Measurements from ENCODE around the gene CRYGN.
A peak's percentile ranks its signal among the peaks of the same experiment; 100 is the strongest.

CRYGN gene

DNA sequence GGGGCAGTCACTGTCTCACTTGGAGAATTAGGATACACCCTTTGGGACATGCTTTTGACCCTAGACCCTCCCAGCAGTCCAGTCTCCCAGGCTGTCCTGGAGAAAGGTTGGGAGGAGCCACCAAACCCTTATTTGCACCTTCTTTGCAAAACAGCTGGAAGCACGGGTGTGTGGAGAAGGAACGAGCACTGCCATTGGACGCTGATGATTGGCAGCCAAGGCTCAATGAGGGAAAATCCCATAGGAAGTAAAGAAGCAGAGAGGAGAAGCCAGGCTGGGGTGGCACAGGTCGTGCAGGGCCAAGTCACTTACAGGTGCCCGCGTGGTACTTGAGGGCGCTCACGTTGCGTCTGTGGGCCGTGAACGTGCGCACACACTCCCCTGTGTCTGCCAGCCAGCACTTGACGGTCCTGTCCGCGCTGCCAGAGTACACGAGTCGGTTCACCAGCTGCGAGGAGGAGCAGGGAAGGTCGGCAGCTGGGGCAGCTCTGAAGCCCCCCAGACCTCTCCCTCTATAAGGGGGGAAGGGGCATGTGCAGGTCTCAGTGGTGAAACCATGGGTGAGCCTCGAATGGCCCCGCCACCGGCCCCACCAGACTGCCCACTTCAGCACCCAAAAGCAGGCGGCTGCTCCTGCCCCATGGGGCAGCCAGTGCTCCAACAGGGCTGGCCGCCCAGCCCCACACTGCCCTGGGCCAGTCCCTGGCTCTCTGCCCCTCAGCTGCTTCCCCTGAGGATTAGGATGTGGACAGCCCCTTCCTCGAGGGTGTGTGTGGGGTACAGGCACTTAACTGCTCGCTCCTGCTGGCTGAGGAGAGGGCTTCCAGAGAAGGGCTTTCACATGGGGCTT lies 54.9 kb downstream of the CRYGN start:
- TF ChIP-seq PAX5 (IDR thresholded peaks at IDR 0.05; ENCODE audit: insufficient read depth, low read length, severe bottlenecking) (no peak), POU2F2 (IDR thresholded peaks at IDR 0.05; ENCODE audit: low read depth, low read length) (no peak), POLR2A (IDR thresholded peaks at IDR 0.05; ENCODE audit: low read depth, low read length) (no peak), SPI1 (IDR thresholded peaks at IDR 0.05; ENCODE audit: low read depth, low read length) (no peak)
- no peak for FAIRE-seq
- DNase-seq (ENCODE audit: insufficient read length, low spot score) = no peak

GRCh38 chr7:151384352-151384697 lies 55.6 kb downstream of the CRYGN start:
- TF ChIP-seq POU2F2 (IDR thresholded peaks at IDR 0.05; ENCODE audit: low read depth, low read length) (no peak), SPI1 (IDR thresholded peaks at IDR 0.05; ENCODE audit: low read depth, low read length) (no peak), PAX5 (IDR thresholded peaks at IDR 0.05; ENCODE audit: insufficient read depth, low read length, severe bottlenecking) (no peak), TAF1 (IDR thresholded peaks at IDR 0.05; ENCODE audit: low read depth, low read length) (no peak), POLR2AphosphoS5 (IDR thresholded peaks at IDR 0.05; ENCODE audit: low read depth, low read length) (no peak), POLR2A (IDR thresholded peaks at IDR 0.05; ENCODE audit: low read depth, low read length) (no peak)
- FAIRE-seq (no peak), DNase-seq (ENCODE audit: insufficient read length, low spot score) (peak; percentile 5)

- peak; percentile 15 for DNase-seq (ENCODE audit: insufficient read length, low spot score)
- TF ChIP-seq POLR2AphosphoS5 (IDR thresholded peaks at IDR 0.05; ENCODE audit: low read depth, low read length) = no peak
- no peak for TF ChIP-seq POLR2A (IDR thresholded peaks at IDR 0.05; ENCODE audit: low read depth, low read length)
- TF ChIP-seq PAX5 (IDR thresholded peaks at IDR 0.05; ENCODE audit: insufficient read depth, low read length, severe bottlenecking) = no peak
- TF ChIP-seq TAF1 (IDR thresholded peaks at IDR 0.05; ENCODE audit: low read depth, low read length) = no peak
- no peak for TF ChIP-seq SPI1 (IDR thresholded peaks at IDR 0.05; ENCODE audit: low read depth, low read length)
- no peak for TF ChIP-seq POU2F2 (IDR thresholded peaks at IDR 0.05; ENCODE audit: low read depth, low read length)
- no peak for FAIRE-seq
Observed at GRCh38 chr7:151383638-151384351, 56.1 kb downstream of the CRYGN start.

GRCh38 chr7:151382079-151382885 lies 57.7 kb downstream of the CRYGN start:
- FAIRE-seq (peak; percentile 28), DNase-seq (ENCODE audit: insufficient read length, low spot score) (peak; percentile 35)
- TF ChIP-seq POLR2AphosphoS5 (IDR thresholded peaks at IDR 0.05; ENCODE audit: low read depth, low read length) (no peak), SPI1 (IDR thresholded peaks at IDR 0.05; ENCODE audit: low read depth, low read length) (no peak), POLR2A (IDR thresholded peaks at IDR 0.05; ENCODE audit: low read depth, low read length) (no peak), TAF1 (IDR thresholded peaks at IDR 0.05; ENCODE audit: low read depth, low read length) (no peak), PAX5 (IDR thresholded peaks at IDR 0.05; ENCODE audit: insufficient read depth, low read length, severe bottlenecking) (no peak), POU2F2 (IDR thresholded peaks at IDR 0.05; ENCODE audit: low read depth, low read length) (no peak)

DNA sequence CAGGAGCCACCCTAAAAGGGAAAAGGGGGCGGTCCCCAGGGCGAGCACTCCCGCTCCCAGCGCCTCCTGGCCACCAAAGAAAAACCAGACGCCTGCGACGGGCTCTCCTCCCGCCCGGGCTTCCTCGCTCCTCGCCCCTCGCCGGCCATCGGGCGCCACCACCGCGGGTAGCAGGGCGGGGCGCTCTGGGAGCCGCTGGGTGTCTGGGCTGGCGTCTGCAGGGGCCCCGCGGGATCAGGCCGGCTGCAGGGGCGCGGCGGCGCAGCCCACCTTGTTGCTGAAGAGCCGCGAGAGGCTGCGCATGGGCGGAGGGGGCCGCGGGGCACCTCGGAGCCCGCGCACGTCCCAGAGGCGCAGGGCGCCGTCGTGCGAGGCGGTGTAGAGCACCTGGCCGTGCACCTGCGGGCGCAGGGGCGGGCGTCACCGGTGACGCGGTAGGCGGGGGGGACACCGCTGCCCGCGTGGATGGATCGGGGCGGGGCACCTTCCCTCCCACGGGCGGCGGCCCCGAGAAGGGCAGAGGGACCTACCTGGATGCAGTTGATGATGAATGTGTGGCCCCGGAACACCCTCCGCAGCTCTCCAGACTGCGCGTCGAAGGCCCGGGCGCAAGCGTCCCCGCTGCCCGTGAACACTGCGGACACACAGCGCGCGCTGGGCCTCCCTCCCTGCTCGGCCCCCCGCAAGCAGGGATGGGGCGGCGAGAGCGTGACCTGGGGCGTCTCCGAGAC lies 58.4 kb downstream of the CRYGN start:
- peak; percentile 73 for DNase-seq (ENCODE audit: insufficient read length, low spot score)
- TF ChIP-seq PAX5 (IDR thresholded peaks at IDR 0.05; ENCODE audit: insufficient read depth, low read length, severe bottlenecking) (no peak), POU2F2 (IDR thresholded peaks at IDR 0.05; ENCODE audit: low read depth, low read length) (no peak)
- peak; percentile 75 for FAIRE-seq

DNA sequence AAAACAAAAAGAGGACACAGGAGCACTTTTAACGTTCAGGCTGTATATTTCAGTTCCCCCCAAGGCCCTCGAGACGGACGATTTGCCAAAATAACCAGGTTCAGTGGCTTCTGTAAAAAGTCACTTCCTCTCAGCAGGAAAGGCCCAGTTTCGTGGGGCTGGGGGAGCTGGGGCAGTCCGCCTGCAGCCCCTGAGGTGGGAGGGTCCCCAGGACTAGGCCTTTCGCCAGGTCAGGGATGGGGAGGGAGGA lies 58.9 kb downstream of the CRYGN start:
- TF ChIP-seq POLR2AphosphoS5 (IDR thresholded peaks at IDR 0.05; ENCODE audit: low read depth, low read length) (no peak), SPI1 (IDR thresholded peaks at IDR 0.05; ENCODE audit: low read depth, low read length) (peak; percentile 74)
- DNase-seq (ENCODE audit: insufficient read length, low spot score) = peak; percentile 65
- peak; percentile 56 for FAIRE-seq

GRCh38 chr7:151380199-151381097 lies 59.5 kb downstream of the CRYGN start:
- no peak for TF ChIP-seq PAX5 (IDR thresholded peaks at IDR 0.05; ENCODE audit: insufficient read depth, low read length, severe bottlenecking)
- no peak for TF ChIP-seq SPI1 (IDR thresholded peaks at IDR 0.05; ENCODE audit: low read depth, low read length)
- TF ChIP-seq POU2F2 (IDR thresholded peaks at IDR 0.05; ENCODE audit: low read depth, low read length) = no peak
- TF ChIP-seq POLR2A (IDR thresholded peaks at IDR 0.05; ENCODE audit: low read depth, low read length) = no peak
- no peak for TF ChIP-seq POLR2AphosphoS5 (IDR thresholded peaks at IDR 0.05; ENCODE audit: low read depth, low read length)
- no peak for TF ChIP-seq TAF1 (IDR thresholded peaks at IDR 0.05; ENCODE audit: low read depth, low read length)
- DNase-seq (ENCODE audit: insufficient read length, low spot score) = peak; percentile 53

DNA sequence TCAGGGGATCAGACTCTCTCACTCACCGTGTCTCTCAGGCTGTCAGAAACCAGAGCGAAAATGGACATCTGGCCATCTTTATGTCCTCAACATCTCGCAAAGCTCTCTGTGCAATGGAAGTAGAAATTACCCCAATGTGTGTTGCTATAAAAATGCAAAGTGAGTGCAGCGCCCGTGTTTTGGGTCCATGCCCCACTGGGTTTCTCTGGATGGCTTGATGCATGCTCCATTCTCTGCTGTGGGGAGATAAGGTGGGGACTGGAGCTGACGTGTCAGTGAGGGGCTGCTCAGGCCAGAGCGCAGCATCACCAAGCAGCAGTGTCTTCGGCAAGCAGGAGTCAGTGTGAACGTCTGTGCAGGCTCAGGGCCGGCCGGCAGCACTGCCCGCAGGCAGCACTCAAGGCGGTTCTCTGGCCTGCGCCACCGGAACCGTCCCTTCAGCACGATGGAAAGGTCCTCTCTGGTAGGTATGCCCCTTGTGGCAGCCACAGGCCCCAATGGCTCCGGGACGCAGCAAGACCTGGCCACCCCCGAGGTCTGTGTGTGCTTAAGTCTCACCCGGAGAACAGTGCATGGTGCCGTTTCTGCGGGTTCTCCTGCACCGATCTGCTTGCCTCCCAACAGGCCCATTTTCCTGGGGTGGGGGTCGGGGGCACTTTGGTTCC lies 60.3 kb downstream of the CRYGN start:
- TF ChIP-seq POU2F2 (IDR thresholded peaks at IDR 0.05; ENCODE audit: low read depth, low read length) (no peak), POLR2AphosphoS5 (IDR thresholded peaks at IDR 0.05; ENCODE audit: low read depth, low read length) (no peak), POLR2A (IDR thresholded peaks at IDR 0.05; ENCODE audit: low read depth, low read length) (no peak), SPI1 (IDR thresholded peaks at IDR 0.05; ENCODE audit: low read depth, low read length) (no peak), PAX5 (IDR thresholded peaks at IDR 0.05; ENCODE audit: insufficient read depth, low read length, severe bottlenecking) (no peak)
- FAIRE-seq = no peak
- DNase-seq (ENCODE audit: insufficient read length, low spot score) = peak; percentile 18

More at GRCh38 chr7:151380199-151381097, 59.5 kb downstream of the CRYGN start:
- no peak for FAIRE-seq
